Amniotic stem cell (primary cell): ENCODE measurements around the gene PNKP.
"Not testable (repeated sequence)": the region's sequence is repeated elsewhere in the genome, so short reads cannot be mapped to it uniquely, and the experiment has no call there.

Experiments
- DNase-seq: peaks from one replicate; lab custom pipeline; 2025; lab: John Stamatoyannopoulos, UW

Gene PNKP

GRCh38 chr19:49845414-49845813 is 22.0 kb downstream of the PNKP start:
- DNase-seq = no peak

GRCh38 chr19:49844138-49845095 is 23.0 kb downstream of the PNKP start:
- DNase-seq = no peak

GRCh38 chr19:49843265-49843664 is 24.1 kb downstream of the PNKP start:
- no peak for DNase-seq

GRCh38 chr19:49840736-49841249 is 26.6 kb downstream of the PNKP start:
- DNase-seq = no peak

- no peak for DNase-seq
Measured at GRCh38 chr19:49840321-49840720, 27.1 kb downstream of the PNKP start.

- no peak for DNase-seq
Measured at GRCh38 chr19:49839713-49840112, 27.7 kb downstream of the PNKP start.

- DNase-seq = no peak
Measured at GRCh38 chr19:49838885-49839588, 28.3 kb downstream of the PNKP start.

- DNase-seq = no peak
Measured at GRCh38 chr19:49837425-49837824, 30.0 kb downstream of the PNKP start.

GRCh38 chr19:49837009-49837310 is 30.4 kb downstream of the PNKP start:
- no peak for DNase-seq

- DNase-seq = no peak
Measured at GRCh38 chr19:49836176-49837008, 31.0 kb downstream of the PNKP start.

- no peak for DNase-seq
Measured at GRCh38 chr19:49835562-49835961, 31.8 kb downstream of the PNKP start.

- no peak for DNase-seq
Measured at GRCh38 chr19:49833599-49833998, 33.8 kb downstream of the PNKP start.

GRCh38 chr19:49832556-49832955 is 34.8 kb downstream of the PNKP start:
- DNase-seq = no peak

- DNase-seq = no peak
Measured at GRCh38 chr19:49831592-49831991, 35.8 kb downstream of the PNKP start.

- DNase-seq = no peak
Measured at GRCh38 chr19:49830766-49831165, 36.6 kb downstream of the PNKP start.

GRCh38 chr19:49829721-49830120 is 37.7 kb downstream of the PNKP start:
- no peak for DNase-seq

GRCh38 chr19:49829200-49829599 is 38.2 kb downstream of the PNKP start:
- no peak for DNase-seq

- DNase-seq = no peak
Measured at GRCh38 chr19:49827034-49827433, 40.3 kb downstream of the PNKP start.

GRCh38 chr19:49824662-49825061 is 42.7 kb downstream of the PNKP start:
- DNase-seq = no peak

GRCh38 chr19:49823472-49823871 is 43.9 kb downstream of the PNKP start:
- DNase-seq = no peak

- no peak for DNase-seq
Measured at GRCh38 chr19:49820125-49820524, 47.3 kb downstream of the PNKP start.

GRCh38 chr19:49819452-49820115 is 47.8 kb downstream of the PNKP start:
- DNase-seq = not testable (repeated sequence)
